Endothelial cell of umbilical vein (primary cell): ENCODE data around the gene TMCO2. TPM values are rescaled to one million over a fixed set of nuclear protein-coding genes. Genes with fewer than 3 reads are reported as not detected.

Source experiments
- BruUV-seq: library from RNA; stranded (reverse); fragments of 400-500 nt; replicated peaks from 2 replicates; lab custom pipeline; 2021; lab: Mats Ljungman, UMichigan
- CTCF ChIA-PET: fragments of 300-600, 350-600 bp; sonication (Branson Sonifier 250); formaldehyde crosslinking; loops from one replicate; lab custom pipeline; 2021; ENCODE audit warnings: antibody characterized with exemption, inconsistent platforms; lab: Charles Lee
- POLR2A ChIA-PET: fragments of 300-600, 350-600 bp; sonication (Branson Sonifier 250); formaldehyde crosslinking; loops from one replicate; lab custom pipeline; 2021; ENCODE audit warnings: antibody characterized with exemption, inconsistent platforms; lab: Charles Lee
- DNase-seq: peaks from one replicate; pipeline ENCODE4 v3.0.0-alpha.2; 2011; ENCODE audit warnings: low read depth, low spot score
- FAIRE-seq: peaks from 2 replicates; lab custom pipeline; 2011; peaks lifted over from hg19 to GRCh38; lab: Jason Lieb, UNC
- H2AFZ ChIP-seq: 2 replicates; pipeline ENCODE4 v1.6.0; 2012; ENCODE audit warnings: low read depth, low read length, control low read depth, inconsistent platforms
- H3K27ac ChIP-seq: 2 replicates; pipeline ENCODE4 v1.5.1; 2011; ENCODE audit warnings: low read depth, mild to moderate bottlenecking, control low read depth, low read length, moderate library complexity; ENCODE audit not compliant: insufficient read depth
- H3K27me3 ChIP-seq, 2 experiments: 2 replicates each; pipeline versions ENCODE4 v1.6.0 to v1.6.1; 2011; ENCODE audit warnings: low read length in 2 of 2, mixed read lengths in 1 of 2; ENCODE audit not compliant: control insufficient read depth in 2 of 2, insufficient read depth in 2 of 2
- H3K36me3 ChIP-seq, 2 experiments: 2 replicates in 1 of 2; 3 replicates in 1 of 2; pipeline ENCODE4 v1.5.1; 2011; ENCODE audit warnings: low read length in 2 of 2, mild to moderate bottlenecking in 1 of 2, moderate library complexity in 1 of 2; ENCODE audit not compliant: control insufficient read depth in 2 of 2, insufficient read depth in 2 of 2; ENCODE audit errors: extremely low read depth in 1 of 2
- H3K4me1 ChIP-seq: 3 replicates; pipeline ENCODE4 v1.5.1; 2011; ENCODE audit warnings: mild to moderate bottlenecking, low read length; ENCODE audit not compliant: control insufficient read depth, insufficient read depth; ENCODE audit errors: extremely low read depth
- H3K4me2 ChIP-seq: 2 replicates; pipeline ENCODE4 v1.6.1; 2011; ENCODE audit warnings: low read length, control low read depth, mixed read lengths; ENCODE audit not compliant: insufficient read depth
- H3K4me3 ChIP-seq, 3 experiments: fragments of 200-600 bp in 1 of 3; sonication (generic), shearing (Covaris generic) in 1 of 3; replicated peaks in 1 of 3; 2 replicates each; pipeline ENCODE4 v1.5.1; 2011 to 2016; ENCODE audit warnings: control low read depth in 3 of 3, low read length in 3 of 3, mild to moderate bottlenecking in 2 of 3, inconsistent platforms in 1 of 3, low read depth in 1 of 3, moderate library complexity in 1 of 3; ENCODE audit not compliant: insufficient read depth in 1 of 3
- H3K79me2 ChIP-seq: 2 replicates; pipeline ENCODE4 v1.6.0; 2012; ENCODE audit warnings: low read length, inconsistent platforms; ENCODE audit not compliant: control insufficient read depth, insufficient read depth
- H3K9ac ChIP-seq: replicated peaks from 2 replicates; pipeline ENCODE3; 2011; ENCODE audit warnings: low read length, control low read depth; ENCODE audit not compliant: insufficient read depth; ENCODE audit errors: extremely low read depth
- H3K9me1 ChIP-seq: replicated peaks from 3 replicates; pipeline ENCODE4 v1.6.0; 2011; ENCODE audit warnings: mild to moderate bottlenecking, low read length; ENCODE audit not compliant: control insufficient read depth, insufficient read depth; ENCODE audit errors: extremely low read depth
- H3K9me3 ChIP-seq: replicated peaks from 2 replicates; pipeline ENCODE4 v1.5.1; 2012; ENCODE audit warnings: low read length, inconsistent platforms; ENCODE audit not compliant: control insufficient read depth, insufficient read depth
- H4K20me1 ChIP-seq: replicated peaks from 2 replicates; pipeline ENCODE3; 2011; ENCODE audit warnings: mild to moderate bottlenecking, low read length; ENCODE audit not compliant: control insufficient read depth, insufficient read depth; ENCODE audit errors: extremely low read depth
- EZH2 ChIP-seq: IDR thresholded peaks from 2 replicates; pipeline ENCODE4 v1.6.1; 2012; ENCODE audit warnings: borderline replicate concordance, low read depth, mild to moderate bottlenecking, moderate library complexity, low read length, inconsistent platforms; ENCODE audit not compliant: severe bottlenecking
- FOS ChIP-seq: IDR thresholded peaks from 2 replicates; pipeline ENCODE4 v1.6.1; 2011; ENCODE audit warnings: mild to moderate bottlenecking, low read length, moderate library complexity, borderline replicate concordance; ENCODE audit not compliant: insufficient read depth
- GATA2 ChIP-seq: IDR thresholded peaks from 2 replicates; pipeline ENCODE4 v1.7.0; 2011; ENCODE audit warnings: low read depth, mild to moderate bottlenecking, moderate library complexity, mixed read lengths, low read length; ENCODE audit not compliant: insufficient read length, insufficient read depth
- JUN ChIP-seq: IDR thresholded peaks from 2 replicates; pipeline ENCODE4 v1.6.1; 2011; ENCODE audit warnings: borderline replicate concordance, low read depth; ENCODE audit not compliant: insufficient read length, insufficient read depth
- MYC ChIP-seq: IDR thresholded peaks from one replicate; pipeline ENCODE4 v1.6.1; 2011; ENCODE audit warnings: mild to moderate bottlenecking, low read depth, low read length
- POLR2A ChIP-seq: IDR thresholded peaks from 2 replicates; pipeline ENCODE4 v1.6.1; 2012; ENCODE audit warnings: low read depth, mild to moderate bottlenecking, control low read depth, low read length
- POLR2AphosphoS5 ChIP-seq: IDR thresholded peaks from 2 replicates; pipeline ENCODE4 v1.6.1; 2012; ENCODE audit warnings: low read depth, mild to moderate bottlenecking, control low read depth, low read length, moderate library complexity; ENCODE audit not compliant: insufficient read depth
- dilution Hi-C: fragments of 300-500 bp; cut with MboI; formaldehyde crosslinking; loops from one replicate; pipeline ENCODE4 v1.15.0; 2019; ENCODE audit warnings: low sequenced_read_pairs; ENCODE audit not compliant: extremely low pct_ligation_motif_present
- intact Hi-C: fragments of 100-400 bp; cut with micrococcal nuclease; formaldehyde crosslinking; loops from one replicate; pipeline ENCODE4 v1.10.0; 2022
- polyA plus RNA-seq, 4 experiments: library from polyadenylated mRNA; depleted of rRNA in 3 of 4; stranded (reverse) in 3 of 4; unstranded in 1 of 4; fragments of >200 nt; gene quantifications; 2 replicates each; pipeline versions ENCODE4 v1.2.1 to v1.2.3, GENCODE V29; 2011 to 2012; ENCODE audit warnings: missing spikeins in 1 of 4
- total RNA-seq: library from RNA; stranded (reverse); gene quantifications from 2 replicates; pipeline ENCODE4 v1.2.3, GENCODE V29; 2021
- TF ChIP-seq, protein P1 (sequence below): IDR thresholded peaks from 2 replicates; pipeline ENCODE4 v1.6.1; 2011; ENCODE audit not compliant: insufficient read depth, insufficient read length
- TF ChIP-seq, protein P2 (sequence below), 2 donors: IDR thresholded peaks; 1 replicate in 1 of 2; 2 replicates in 1 of 2; pipeline ENCODE4 v1.5.1; 2011; ENCODE audit warnings: low read length in 2 of 2, mild to moderate bottlenecking in 2 of 2, moderate library complexity in 2 of 2, control low read depth in 1 of 2, inconsistent platforms in 1 of 2, low read depth in 1 of 2; ENCODE audit not compliant: insufficient read depth in 1 of 2; ENCODE audit errors: extremely low read depth in 1 of 2

Gene TMCO2
- total and polyA plus RNA-seq, 2 donors (not counting 3 experiments of a cell fraction or from before 2014, with no cell fraction given): not detected

DNA sequence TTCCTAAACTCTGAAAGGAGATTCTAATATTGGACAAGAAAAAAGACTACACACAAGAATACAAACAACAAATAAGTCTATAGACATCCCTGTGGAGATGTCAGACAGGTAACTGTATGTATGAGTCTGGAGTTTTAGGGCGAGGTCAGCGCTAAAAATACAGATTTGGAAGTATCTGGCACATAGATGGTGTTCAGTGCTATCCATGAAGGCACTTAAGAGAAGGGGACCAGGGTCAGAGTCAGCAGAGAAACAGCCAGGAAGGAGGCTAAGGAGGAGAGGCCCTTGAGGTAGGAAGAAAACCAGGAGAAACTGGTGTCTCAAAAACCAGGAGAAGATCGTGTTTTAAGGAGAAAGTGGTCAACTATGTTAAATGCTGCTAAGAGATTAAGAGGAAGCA, 28.4 kb downstream of the TMCO2 start:
- BruUV-seq: no TSS peak
- Histone ChIP-seq H4K20me1 (no peaks in the 10 kb centered on the region), H2AFZ (no peak overlapping the region), H3K27ac (no peak overlapping the region), H3K4me2 (no peak overlapping the region), H3K27me3 (no peaks in the 10 kb centered on the region), H3K36me3 (peaks cover 14 to 19% of the 10 kb centered on the region in 2 experiments), H3K9ac (no peak overlapping the region), H3K4me3 (no peak overlapping the region), H3K79me2 (peaks cover 1% of the 10 kb centered on the region), H3K4me1 (no peaks in the 10 kb centered on the region), H3K9me1 (no peaks in the 10 kb centered on the region), H3K9me3 (no peaks in the 10 kb centered on the region)
- FAIRE-seq (no peak), DNase-seq (no peak)
- intact Hi-C loops (no loop called here), dilution Hi-C loops (no loop called here)
- TF ChIP-seq JUN (no peak), POLR2A (no peak), FOS (no peak), GATA2 (no peak), POLR2AphosphoS5 (no peak), MYC (no peak), EZH2 (no peak)
- TF ChIP-seq, protein P1, sequence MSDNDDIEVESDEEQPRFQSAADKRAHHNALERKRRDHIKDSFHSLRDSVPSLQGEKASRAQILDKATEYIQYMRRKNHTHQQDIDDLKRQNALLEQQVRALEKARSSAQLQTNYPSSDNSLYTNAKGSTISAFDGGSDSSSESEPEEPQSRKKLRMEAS: no peak
- TF ChIP-seq, protein P2, sequence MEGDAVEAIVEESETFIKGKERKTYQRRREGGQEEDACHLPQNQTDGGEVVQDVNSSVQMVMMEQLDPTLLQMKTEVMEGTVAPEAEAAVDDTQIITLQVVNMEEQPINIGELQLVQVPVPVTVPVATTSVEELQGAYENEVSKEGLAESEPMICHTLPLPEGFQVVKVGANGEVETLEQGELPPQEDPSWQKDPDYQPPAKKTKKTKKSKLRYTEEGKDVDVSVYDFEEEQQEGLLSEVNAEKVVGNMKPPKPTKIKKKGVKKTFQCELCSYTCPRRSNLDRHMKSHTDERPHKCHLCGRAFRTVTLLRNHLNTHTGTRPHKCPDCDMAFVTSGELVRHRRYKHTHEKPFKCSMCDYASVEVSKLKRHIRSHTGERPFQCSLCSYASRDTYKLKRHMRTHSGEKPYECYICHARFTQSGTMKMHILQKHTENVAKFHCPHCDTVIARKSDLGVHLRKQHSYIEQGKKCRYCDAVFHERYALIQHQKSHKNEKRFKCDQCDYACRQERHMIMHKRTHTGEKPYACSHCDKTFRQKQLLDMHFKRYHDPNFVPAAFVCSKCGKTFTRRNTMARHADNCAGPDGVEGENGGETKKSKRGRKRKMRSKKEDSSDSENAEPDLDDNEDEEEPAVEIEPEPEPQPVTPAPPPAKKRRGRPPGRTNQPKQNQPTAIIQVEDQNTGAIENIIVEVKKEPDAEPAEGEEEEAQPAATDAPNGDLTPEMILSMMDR (IDR thresholded peaks at IDR 0.05; ENCODE audit: extremely low read depth in 1 of 2, insufficient read depth in 1 of 2, low read depth in 1 of 2, low read length in 2 of 2): no peak
- POLR2A ChIA-PET: no interaction called here
- CTCF ChIA-PET: interaction anchor here (0.6 kb wide), 1 partner anchor 198 kb away, joined by 3 read pairs; no protein-coding TSS in a partner anchor
